MG63 (cell line): ENCODE results near the gene HSPA6. TPM values are rescaled to one million over a fixed set of nuclear protein-coding genes. Genes with fewer than 3 reads are reported as not detected.
"Not testable (repeated sequence)": the region's sequence is repeated elsewhere in the genome, so short reads cannot be mapped to it uniquely, and the experiment has no call there.

ENCODE experiments used
- DNase-seq: peaks from one replicate; pipeline ENCODE4 v3.0.0-alpha.2; 2020
- H3K27me3 ChIP-seq: fragments of 250-450 bp; sonication (Bioruptor Pico); 2 replicates; pipeline ENCODE4 v1.5.1; 2020; ENCODE audit warnings: mild to moderate bottlenecking, moderate library complexity
- H3K36me3 ChIP-seq: fragments of 250-450 bp; sonication (Bioruptor Pico); 2 replicates; pipeline ENCODE4 v1.5.1; 2020; ENCODE audit warnings: mild to moderate bottlenecking, moderate library complexity
- H3K4me3 ChIP-seq: fragments of 250-450 bp; sonication (Bioruptor Pico); 2 replicates; pipeline ENCODE4 v1.5.1; 2020; ENCODE audit warnings: mild to moderate bottlenecking, moderate library complexity
- H3K9me3 ChIP-seq: fragments of 250-450 bp; sonication (Bioruptor Pico); 2 replicates; pipeline ENCODE4 v1.5.1; 2020; ENCODE audit warnings: mild to moderate bottlenecking, moderate library complexity
- total RNA-seq: library from RNA; depleted of rRNA; stranded (reverse); fragments of >200 nt; shearing (Covaris generic); gene quantifications from 2 replicates; pipeline ENCODE4 v1.2.3, GENCODE V29; 2014; ENCODE audit warnings: low replicate concordance; rRNA removed

HSPA6 gene
- 1.1 and 1.9 TPM in 2 replicates for total RNA-seq

DNA sequence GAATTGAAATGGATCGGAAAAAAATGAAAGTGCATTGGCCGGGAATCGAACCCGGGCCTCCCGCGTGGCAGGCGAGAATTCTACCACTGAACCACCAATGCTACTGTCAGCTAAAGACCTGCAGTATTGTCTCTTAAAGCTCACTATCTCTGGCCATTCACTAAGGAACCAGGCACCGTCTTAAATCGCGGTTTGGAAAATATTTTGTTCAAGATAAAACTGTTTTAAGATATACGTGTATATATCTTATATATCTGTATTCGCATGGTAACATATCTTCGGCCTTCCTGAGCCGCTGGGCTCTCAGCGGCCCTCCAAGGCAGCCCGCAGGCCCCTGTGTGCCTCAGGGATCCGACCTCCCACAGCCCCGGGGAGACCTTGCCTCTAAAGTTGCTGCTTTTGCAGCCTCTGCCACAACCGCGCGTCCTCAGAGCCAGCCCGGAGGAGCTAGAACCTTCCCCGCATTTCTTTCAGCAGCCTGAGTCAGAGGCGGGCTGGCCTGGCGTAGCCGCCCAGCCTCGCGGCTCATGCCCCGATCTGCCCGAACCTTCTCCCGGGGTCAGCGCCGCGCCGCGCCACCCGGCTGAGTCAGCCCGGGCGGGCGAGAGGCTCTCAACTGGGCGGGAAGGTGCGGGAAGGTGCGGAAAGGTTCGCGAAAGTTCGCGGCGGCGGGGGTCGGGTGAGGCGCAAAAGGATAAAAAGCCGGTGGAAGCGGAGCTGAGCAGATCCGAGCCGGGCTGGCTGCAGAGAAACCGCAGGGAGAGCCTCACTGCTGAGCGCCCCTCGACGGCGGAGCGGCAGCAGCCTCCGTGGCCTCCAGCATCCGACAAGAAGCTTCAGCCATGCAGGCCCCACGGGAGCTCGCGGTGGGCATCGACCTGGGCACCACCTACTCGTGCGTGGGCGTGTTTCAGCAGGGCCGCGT is at the start of gene HSPA6:
Gene HSPA6 (plus strand): TSS at position 724 of the 925 bp plus-strand sequence. CDS start 119 bp downstream, at position 843.
- not testable (repeated sequence) for H3K9me3 ChIP-seq, H3K27me3 ChIP-seq, H3K36me3 ChIP-seq
- H3K4me3 ChIP-seq = peak within 1 kb of the TSS; percentile 62
- peak; percentile 85 for DNase-seq

DNA sequence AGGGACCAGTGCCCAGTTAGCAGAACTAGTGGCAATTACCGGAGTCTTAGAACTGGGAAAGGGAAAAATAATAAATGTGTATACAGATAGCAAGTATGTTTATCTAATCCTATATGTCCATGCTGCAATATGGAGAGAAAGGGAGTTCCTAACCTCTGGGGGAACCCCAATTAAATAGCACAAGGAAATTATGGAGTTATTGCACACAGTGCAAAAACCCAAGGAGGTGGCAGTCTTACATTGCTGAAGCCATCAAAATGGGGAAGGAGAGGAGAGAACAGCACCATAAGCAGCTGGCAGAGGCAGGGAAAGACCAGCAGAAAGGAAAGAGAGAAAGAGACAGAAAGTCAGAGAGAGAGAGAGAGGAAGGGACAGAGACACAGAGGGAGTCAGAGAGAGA is 46.6 kb upstream of the HSPA6 start:
- not testable (repeated sequence) for H3K36me3 ChIP-seq, H3K4me3 ChIP-seq, H3K27me3 ChIP-seq, H3K9me3 ChIP-seq, DNase-seq

DNA sequence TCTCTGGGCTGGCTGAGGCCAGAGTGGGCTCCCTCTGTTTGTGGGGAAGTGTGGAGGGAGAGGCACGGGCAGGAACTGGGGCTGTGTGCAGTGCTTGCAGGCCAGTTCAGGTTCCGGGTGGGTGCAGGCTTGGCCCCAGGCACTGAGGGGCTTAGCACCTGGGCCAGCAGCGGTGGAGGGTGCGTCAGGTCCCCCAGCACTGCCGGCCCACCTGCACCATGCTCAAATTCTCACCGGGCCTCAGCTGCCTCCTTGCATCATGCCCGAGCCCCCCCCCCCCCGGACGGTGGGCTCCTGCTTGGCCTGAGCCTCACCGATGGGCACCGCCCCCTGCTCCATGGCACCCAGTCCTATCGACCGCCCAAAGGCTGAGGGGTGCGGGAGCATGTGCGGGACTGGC is 45.4 kb upstream of the HSPA6 start:
- Histone ChIP-seq H3K4me3 (no peak overlapping the region), H3K36me3 (no peaks in the 10 kb centered on the region), H3K9me3 (peaks cover 5% of the 10 kb centered on the region; the same call in 1 of the 2 replicates), H3K27me3 (no peaks in the 10 kb centered on the region)
- DNase-seq = no peak

DNA sequence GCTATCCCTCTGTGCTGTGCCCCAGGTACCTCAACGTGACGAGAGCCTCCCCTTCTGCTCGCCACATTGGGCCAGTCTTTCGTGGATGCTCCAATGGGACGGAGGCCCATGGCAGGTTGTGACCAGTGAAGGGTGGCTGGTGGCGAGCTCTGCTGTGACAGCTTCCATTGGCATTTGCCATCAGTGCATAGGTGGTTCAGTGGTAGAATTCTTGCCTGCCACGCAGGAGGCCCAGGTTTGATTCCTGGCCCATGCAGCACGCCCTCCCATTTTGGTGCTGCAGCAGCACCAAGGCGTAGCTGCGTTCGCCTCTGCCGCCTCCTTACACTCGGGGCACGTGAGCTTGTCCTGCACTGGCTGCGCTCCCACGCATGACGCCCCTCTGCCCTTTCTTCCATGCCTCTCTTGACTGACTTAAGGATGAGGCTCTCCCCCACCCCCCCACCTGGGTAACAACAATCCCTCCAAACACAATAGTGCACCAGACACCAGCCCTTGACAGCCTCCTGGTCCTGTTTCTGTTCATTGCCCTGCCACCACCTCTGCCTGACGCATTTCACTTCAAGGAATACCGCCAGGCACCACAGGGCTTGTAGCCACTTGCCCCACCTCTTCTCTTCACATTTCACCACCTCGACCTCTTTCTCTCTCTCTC is 43.8 kb upstream of the HSPA6 start:
- Histone ChIP-seq H3K9me3 (peaks cover 5% of the 10 kb centered on the region; the same call in 1 of the 2 replicates), H3K27me3 (no peaks in the 10 kb centered on the region), H3K4me3 (no peak overlapping the region), H3K36me3 (no peaks in the 10 kb centered on the region)
- DNase-seq = no peak

DNA sequence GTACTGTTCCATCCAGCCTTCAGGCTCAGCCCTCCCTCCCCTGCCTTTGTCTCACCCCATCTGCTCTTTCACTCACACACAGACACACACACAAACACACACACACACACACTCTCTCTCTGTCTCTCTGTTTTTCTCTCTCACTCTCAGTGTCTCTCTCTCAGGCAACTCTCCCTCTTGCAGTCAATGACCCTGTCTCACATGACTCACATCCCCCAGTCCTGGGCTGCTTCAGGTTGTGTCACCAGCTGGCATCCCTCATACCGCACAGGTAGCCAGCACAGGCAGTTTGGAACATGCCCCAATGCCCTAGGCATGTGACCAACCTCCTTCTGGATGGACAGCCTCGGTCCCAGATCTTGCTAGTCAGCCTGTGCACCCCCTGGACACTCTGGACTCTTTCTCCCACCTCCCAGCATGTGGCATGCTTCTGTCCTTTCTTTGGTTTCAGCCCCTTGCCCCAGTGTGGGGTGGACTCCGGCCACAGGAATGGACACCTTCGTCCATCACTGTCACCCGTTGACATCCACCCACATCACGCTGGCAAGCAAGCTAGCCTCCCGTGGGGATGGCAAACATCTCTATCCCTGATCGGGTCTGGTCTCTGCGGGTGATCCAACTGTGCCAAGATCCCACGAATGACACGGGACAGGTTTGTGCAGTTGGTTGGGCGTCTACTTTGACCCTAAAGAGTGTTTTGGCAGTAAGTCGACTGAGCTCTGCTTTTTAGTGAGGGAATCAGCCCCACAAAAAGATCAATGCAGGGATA is 42.5 kb upstream of the HSPA6 start:
- no peaks in the 10 kb centered on the region for H3K36me3 ChIP-seq
- no peaks in the 10 kb centered on the region for H3K27me3 ChIP-seq
- H3K9me3 ChIP-seq = peaks cover 5% of the 10 kb centered on the region; the same call in 1 of the 2 replicates
- no peak overlapping the region for H3K4me3 ChIP-seq
- peak; percentile 54 for DNase-seq

DNA sequence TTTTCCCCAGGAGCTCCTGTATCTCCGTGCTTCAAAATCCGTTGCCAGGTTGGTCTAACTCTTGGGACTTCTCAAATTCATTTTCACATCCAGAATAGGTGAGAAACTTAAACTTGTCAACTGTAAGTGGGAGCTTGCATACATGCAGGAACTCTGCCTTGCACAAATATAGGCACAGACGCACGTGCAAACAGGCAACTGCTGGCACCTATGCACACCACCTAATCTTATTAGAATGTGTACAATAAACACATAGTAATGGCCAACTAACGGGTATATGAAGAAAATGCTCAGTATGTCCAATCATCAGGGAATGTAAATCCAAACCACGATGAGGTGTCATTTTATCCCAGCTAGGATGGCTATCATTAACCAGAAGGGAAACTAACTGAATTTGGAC is 41.7 kb upstream of the HSPA6 start:
- no peaks in the 10 kb centered on the region for H3K36me3 ChIP-seq
- H3K9me3 ChIP-seq = peaks cover 5% of the 10 kb centered on the region; the same call in 1 of the 2 replicates
- no peaks in the 10 kb centered on the region for H3K27me3 ChIP-seq
- peak; percentile 56 for DNase-seq
- H3K4me3 ChIP-seq = no peak overlapping the region

DNA sequence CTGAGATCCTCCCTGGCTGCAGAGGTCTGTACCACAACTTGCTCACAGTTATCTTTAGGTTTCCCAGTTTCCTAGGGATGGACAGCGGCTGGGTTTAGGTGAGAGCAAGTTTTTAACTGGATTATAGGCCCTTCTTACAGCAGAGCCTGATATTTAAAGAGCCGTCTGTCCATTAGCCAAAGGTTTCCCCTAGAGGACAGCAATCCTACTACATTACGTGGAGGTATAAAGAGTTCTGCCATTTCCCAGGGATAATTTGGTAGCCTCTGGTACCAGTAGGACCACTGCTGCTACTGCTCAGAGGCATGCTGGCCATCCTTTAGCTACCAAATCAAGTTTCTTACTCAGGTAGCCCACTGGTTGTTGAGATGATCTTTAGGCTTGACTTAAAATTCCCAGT is 41.0 kb upstream of the HSPA6 start:
- H3K27me3 ChIP-seq = no peaks in the 10 kb centered on the region
- no peak overlapping the region for H3K4me3 ChIP-seq
- no peak for DNase-seq
- peaks cover 5% of the 10 kb centered on the region; the same call in 1 of the 2 replicates for H3K9me3 ChIP-seq
- no peaks in the 10 kb centered on the region for H3K36me3 ChIP-seq

DNA sequence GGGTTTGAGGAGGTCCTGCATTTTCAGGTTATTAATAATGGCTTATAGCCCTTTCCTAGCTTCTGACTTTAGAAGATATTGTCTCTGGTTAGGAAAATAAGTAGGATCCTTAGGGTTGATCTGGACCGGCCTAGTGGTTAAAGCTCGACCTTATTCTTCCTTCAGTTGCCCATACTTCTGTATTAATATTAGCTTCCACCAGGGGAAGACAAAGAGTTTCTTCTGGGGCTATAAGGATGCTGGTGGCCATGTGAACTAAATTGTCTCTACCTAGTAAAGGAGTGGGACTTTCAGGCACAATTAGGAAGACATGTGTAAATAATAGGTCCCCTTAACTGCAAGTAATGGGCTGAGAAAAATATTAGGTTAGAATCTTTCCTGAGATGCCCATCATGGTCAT is 39.7 kb upstream of the HSPA6 start:
- no peak overlapping the region for H3K4me3 ChIP-seq
- H3K36me3 ChIP-seq = no peaks in the 10 kb centered on the region
- peaks cover 6% of the 10 kb centered on the region for H3K27me3 ChIP-seq
- DNase-seq = no peak
- peaks cover 2% of the 10 kb centered on the region; the same call in 1 of the 2 replicates for H3K9me3 ChIP-seq

DNA sequence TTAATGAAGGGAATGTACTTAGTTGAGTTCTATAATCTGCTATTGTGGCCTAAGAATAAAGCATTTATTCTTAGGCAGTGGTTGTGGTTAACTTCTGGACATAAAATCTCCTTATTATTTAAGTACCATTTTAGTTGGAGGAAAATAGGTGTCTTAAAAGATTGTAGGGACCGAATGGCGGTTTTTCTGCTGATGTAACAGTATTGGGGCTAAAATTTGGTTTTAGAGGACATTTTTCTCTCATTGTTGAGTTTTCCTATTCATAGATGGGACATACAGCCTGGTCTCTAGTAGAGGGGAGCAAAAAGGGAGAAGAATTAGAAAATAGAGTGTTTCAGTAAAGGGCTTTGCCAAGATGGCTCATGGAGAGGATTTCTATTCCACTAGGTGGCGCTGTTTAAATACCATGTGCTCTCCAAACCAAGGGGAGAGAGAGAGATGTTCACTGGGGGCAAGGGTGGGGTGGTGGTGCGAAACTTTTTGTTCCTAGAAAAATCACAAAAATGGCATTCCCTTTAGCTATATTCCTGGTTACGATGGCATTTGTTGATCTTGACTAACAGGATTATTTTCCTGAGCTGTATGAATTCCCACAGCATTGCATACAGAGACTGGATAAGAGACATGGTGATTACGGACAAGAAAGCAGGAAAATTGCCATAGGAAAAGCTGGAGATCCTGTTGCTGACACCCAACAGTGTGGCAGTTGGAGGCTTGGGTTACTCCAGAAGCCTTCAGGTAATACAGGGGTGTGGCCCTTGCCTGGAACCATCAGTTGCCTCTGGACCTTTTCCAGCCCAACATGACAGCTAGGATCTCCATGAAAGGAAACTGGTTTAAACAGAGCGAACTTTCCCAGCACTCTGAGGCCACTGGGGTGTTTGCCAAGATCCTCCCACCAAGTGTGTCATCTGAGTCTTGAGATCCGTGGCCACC is 37.3 kb upstream of the HSPA6 start:
- Histone ChIP-seq H3K27me3 (peaks cover 28% of the 10 kb centered on the region), H3K36me3 (no peaks in the 10 kb centered on the region), H3K9me3 (no peaks in the 10 kb centered on the region), H3K4me3 (no peak overlapping the region; the same call in 1 of the 2 replicates)
- DNase-seq = peak; percentile 51

DNA sequence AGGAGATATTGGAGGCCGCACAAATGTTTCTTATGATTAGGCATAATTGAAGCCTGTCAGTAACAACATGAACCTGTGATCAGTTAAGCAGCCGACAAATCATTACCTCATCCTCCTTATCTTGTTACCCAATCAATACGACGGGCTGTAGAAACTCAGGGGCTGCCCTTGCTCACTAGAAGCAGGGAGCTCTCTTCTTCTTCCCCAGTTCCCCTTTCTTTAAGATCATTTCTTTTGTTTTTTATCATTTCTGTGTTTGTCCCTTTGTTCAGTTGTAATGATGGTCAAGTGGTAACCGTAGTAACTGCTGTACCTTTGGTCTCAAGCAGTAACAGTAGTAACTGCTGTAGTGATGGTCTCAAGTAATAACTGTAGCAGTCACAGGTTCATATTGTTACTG is 32.9 kb upstream of the HSPA6 start:
- H3K4me3 ChIP-seq = no peak overlapping the region
- H3K27me3 ChIP-seq = peaks cover 28% of the 10 kb centered on the region
- DNase-seq = no peak
- no peaks in the 10 kb centered on the region for H3K9me3 ChIP-seq
- no peaks in the 10 kb centered on the region for H3K36me3 ChIP-seq

DNA sequence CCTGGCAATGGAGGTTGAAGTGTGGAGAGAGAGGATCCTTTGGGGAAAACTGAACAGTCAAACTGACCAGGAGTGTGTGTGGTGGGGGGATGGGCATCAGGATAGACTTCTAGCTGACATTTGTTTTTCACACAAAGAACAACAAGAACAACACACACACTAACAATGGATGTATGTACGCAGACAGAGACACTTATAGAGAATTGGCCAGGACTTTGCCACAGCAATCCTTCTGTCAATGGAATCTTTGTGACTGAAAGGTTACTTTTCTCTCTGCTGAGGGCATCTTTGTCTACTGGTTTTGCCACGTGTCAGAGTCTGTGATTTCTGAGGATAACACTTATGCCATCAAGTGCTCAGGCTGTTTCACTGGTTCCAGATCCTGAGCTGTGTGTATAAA is 31.5 kb upstream of the HSPA6 start:
- H3K4me3 ChIP-seq = no peak overlapping the region
- peaks cover 28% of the 10 kb centered on the region for H3K27me3 ChIP-seq
- no peaks in the 10 kb centered on the region for H3K36me3 ChIP-seq
- no peak for DNase-seq
- no peaks in the 10 kb centered on the region for H3K9me3 ChIP-seq

DNA sequence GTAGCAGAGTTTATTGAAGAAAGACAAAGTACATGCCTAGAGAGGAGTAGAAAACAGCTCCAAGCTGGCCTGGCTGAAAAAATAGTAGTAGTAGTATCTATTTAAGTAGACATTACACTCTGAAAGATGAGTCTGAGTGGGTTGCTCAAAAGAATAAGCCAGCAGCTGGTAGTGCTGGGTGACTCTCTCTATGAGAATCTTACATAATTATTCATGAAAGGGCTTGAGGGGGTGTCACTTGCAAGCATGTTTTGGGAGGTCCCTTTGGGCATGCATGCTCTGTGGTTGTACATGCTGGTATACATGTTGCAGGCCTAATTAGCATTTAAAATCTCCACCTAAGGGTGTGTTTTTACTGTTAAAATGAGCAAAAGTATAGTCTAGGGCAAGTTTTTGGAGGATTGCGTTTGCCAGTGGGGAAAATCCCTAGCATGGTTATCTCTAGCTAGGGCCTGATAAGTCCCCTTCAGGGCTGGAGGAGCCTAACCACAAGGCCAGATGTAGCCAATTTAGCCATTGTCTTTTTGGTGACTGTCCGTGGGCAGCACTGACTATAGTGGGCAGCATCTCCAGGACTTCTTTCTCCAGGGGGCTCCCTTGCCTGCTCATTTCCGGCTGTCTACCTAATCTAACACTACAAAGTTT is 30.1 kb upstream of the HSPA6 start:
- H3K27me3 ChIP-seq = peaks cover 27% of the 10 kb centered on the region
- no peaks in the 10 kb centered on the region for H3K36me3 ChIP-seq
- no peaks in the 10 kb centered on the region for H3K9me3 ChIP-seq

DNA sequence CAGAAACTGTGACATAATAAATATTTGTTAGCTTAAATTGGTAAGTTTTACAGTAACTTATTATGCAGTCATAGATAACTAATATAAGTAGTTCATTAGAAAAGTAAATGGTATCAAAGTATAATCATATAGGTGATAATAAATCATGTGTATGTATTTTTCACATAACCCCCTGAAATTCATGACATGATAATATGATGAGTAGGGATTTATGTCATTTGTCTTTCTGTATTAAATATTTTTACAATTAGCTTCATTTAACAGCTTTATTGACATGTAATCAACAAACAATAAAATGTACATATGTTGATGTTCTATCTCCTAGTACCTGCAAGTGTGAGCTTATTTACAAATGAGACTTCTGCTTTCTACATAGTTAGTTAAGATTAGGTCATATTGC is 28.9 kb upstream of the HSPA6 start:
- Histone ChIP-seq H3K9me3 (no peaks in the 10 kb centered on the region), H3K27me3 (peaks cover 14% of the 10 kb centered on the region), H3K36me3 (no peaks in the 10 kb centered on the region), H3K4me3 (no peak overlapping the region)
- no peak for DNase-seq

More for the DNA sequence above, 30.1 kb upstream of the HSPA6 start:
- no peak overlapping the region for H3K4me3 ChIP-seq
- DNase-seq = no peak

DNA sequence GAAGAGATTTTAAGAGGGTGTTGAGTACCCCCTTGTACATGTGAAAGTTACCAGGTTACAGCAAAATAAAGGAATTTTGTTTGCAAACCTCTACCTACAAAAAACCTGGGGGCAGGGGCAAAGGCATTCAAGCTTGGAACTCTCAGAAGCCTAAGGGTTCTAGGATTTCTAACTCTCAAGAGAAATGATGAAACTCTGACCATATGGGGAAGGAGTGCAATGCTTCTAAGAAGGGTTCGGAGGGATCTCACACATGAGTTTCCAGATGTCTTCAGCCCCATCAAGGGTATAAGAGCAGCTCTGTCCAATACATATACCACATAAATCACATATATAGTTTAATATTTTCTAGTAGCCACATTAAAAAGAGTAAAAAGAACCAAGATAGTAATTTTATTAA is 26.4 kb upstream of the HSPA6 start:
- DNase-seq = no peak
- Histone ChIP-seq H3K9me3 (no peaks in the 10 kb centered on the region), H3K4me3 (no peak overlapping the region), H3K36me3 (no peaks in the 10 kb centered on the region), H3K27me3 (no peaks in the 10 kb centered on the region)

DNA sequence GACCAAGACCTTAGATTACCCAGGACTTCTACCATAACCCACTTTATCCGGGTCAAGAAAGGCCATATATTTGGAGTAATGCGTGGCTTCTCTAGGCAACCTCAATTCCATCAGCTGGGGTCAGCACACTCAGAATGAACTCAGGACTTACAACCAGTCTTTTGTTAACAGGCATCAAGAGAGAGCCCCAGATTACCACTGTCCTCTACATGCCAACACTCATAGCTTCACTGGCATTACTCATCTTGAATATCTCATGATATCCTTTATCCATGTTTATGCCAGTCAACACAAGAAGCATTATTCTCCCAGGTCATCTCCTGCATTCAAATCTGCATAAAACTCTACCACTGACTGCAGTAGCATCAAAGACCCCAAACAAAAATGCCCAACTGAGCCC is 25.7 kb upstream of the HSPA6 start:
- no peaks in the 10 kb centered on the region for H3K36me3 ChIP-seq
- no peak overlapping the region for H3K4me3 ChIP-seq
- H3K27me3 ChIP-seq = no peaks in the 10 kb centered on the region
- DNase-seq = no peak
- H3K9me3 ChIP-seq = no peaks in the 10 kb centered on the region
